ENCODE data around the gene COLQ. TPM values are rescaled to one million over a fixed set of nuclear protein-coding genes. Genes with fewer than 3 reads are reported as not detected.
"Not testable (repeated sequence)": the region's sequence is repeated elsewhere in the genome, so short reads cannot be mapped to it uniquely, and the experiment has no call there.

The COLQ gene
- total RNA-seq, 1 donor from 2014 or later = 10.0 TPM

DNA sequence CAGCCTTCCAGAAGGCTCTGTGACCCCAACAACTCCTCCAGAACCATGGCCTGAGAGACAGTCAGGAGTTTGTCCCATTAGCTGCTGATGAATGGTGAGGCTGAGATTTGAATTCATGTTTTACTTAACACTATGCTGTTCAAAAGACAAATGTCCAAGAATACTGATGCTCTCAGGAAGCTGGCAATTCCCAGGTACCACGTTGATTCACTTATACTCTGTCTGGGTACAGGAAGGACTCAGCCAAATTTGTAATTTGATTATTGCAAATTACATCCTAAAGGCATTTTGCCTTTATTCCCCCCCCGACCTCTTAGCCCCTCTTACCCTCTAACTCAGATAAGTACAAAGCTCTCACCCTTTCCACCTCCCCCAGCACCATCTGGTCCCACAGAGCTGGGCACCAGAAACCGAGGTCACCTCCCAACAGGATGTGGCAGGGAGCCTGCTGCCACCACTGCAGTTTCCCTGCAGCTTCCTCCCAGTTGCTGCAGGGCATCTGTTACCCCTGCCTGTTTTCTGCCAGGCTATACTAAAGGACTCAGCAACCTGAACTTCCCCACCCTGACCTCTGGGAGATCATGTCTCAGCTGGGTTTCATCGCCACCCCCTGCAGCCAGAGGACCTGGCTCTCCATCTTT is 60.5 kb downstream of the COLQ start:
- TF ChIP-seq, protein P1, sequence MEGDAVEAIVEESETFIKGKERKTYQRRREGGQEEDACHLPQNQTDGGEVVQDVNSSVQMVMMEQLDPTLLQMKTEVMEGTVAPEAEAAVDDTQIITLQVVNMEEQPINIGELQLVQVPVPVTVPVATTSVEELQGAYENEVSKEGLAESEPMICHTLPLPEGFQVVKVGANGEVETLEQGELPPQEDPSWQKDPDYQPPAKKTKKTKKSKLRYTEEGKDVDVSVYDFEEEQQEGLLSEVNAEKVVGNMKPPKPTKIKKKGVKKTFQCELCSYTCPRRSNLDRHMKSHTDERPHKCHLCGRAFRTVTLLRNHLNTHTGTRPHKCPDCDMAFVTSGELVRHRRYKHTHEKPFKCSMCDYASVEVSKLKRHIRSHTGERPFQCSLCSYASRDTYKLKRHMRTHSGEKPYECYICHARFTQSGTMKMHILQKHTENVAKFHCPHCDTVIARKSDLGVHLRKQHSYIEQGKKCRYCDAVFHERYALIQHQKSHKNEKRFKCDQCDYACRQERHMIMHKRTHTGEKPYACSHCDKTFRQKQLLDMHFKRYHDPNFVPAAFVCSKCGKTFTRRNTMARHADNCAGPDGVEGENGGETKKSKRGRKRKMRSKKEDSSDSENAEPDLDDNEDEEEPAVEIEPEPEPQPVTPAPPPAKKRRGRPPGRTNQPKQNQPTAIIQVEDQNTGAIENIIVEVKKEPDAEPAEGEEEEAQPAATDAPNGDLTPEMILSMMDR (IDR thresholded peaks at IDR 0.05; ENCODE audit: unreplicated experiment) = no peak
- H3K4me3 Mint-ChIP-seq = no peak overlapping the region
- no peaks in the 10 kb centered on the region for H3K4me1 Mint-ChIP-seq

DNA sequence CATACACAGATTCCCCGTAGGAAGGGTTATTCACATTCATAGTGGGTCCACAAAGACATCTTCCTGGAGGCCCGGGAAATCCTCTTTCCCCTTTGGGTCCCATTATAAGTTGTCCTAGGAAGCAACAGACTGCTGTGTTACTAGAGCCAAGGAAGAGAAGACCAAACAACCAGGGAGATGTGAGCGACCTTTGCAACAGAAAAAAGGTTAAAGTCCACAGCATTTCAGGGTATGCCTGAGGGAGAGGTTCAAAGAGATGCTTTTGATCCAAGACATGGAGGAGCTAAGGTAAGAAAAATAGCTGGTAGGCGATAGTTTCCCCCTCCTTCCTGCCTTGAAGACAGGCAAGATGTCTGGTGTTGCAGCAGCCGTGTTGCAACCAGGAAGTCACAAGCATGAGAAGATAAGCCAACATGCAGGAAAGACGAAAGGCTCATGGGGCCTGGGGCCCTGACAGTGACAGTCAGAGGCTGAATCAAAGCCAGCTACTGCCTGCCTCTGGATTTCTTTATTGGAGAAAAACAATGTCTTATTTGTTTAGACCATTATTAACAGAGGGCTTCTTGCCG is 63.2 kb downstream of the COLQ start:
- Mint-ChIP-seq H3K9me3 (peaks cover 4% of the 10 kb centered on the region), H3K27me3 (ENCODE audit: low read depth) (no peaks in the 10 kb centered on the region), H3K27ac (no peak overlapping the region)

More for the DNA sequence above, 60.5 kb downstream of the COLQ start:
- no peak overlapping the region for H3K27ac Mint-ChIP-seq
- DNase-seq (ENCODE audit: low spot score in 2 of 2, unreplicated experiment in 2 of 2) = no peak
- peaks cover 15% of the 10 kb centered on the region for H3K36me3 Mint-ChIP-seq
- H3K9me3 Mint-ChIP-seq = peaks cover 4% of the 10 kb centered on the region
- no peaks in the 10 kb centered on the region for H3K27me3 Mint-ChIP-seq (ENCODE audit: low read depth)

DNA sequence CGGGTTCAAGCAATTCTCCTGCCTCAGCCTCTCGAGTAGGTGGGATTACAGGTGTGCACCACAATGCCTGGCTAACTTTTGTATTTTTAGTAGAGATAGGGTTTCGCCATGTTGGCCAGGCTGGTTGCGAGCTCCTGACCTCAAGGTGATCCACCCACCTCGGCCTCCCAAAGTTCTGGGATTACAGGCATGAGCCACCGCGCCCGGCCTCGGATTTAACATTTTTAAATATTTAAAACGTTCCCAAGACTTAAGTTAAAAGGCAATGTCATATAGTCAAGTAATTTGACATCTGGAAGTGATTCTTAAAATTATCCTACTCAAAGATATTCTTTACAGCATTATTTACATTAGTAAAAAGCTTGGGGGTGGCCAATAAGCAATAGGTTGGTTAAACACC is 64.6 kb downstream of the COLQ start:
- H3K9me3 Mint-ChIP-seq; H3K4me1 Mint-ChIP-seq; H3K27ac Mint-ChIP-seq; DNase-seq (ENCODE audit: low spot score in 2 of 2, unreplicated experiment in 2 of 2); H3K4me3 Mint-ChIP-seq; H3K27me3 Mint-ChIP-seq (ENCODE audit: low read depth): not testable (repeated sequence)
- H3K36me3 Mint-ChIP-seq = peaks cover 14% of the 10 kb centered on the region

More for the DNA sequence above, 63.2 kb downstream of the COLQ start:
- DNase-seq (ENCODE audit: low spot score in 2 of 2, unreplicated experiment in 2 of 2) = no peak
- TF ChIP-seq, protein P1 (IDR thresholded peaks at IDR 0.05; ENCODE audit: unreplicated experiment) = no peak
- no peaks in the 10 kb centered on the region for H3K4me1 Mint-ChIP-seq
- no peak overlapping the region for H3K4me3 Mint-ChIP-seq
- H3K36me3 Mint-ChIP-seq = peaks cover 12% of the 10 kb centered on the region

DNA sequence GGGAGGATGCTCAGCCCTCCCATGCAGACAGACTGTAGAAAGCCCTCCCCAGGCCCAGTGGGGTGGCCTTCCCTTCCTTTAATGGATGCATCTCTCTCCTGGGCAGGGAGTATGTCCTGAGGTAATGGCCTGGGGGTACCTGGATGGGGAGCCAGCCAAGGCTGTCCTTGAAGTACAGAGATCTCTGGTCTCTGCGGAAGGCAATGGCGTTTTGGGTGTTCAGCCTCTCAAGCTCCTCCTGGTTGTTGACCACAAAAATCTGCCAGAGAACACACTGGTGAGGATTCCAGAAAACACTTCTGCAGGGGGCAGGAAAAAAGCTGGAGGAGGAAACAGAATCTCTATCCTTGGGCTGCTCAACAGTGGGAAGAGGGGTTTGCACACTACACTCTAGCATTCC is 65.2 kb downstream of the COLQ start:
- DNase-seq (ENCODE audit: low spot score in 2 of 2, unreplicated experiment in 2 of 2) = no peak
- Mint-ChIP-seq H3K27ac (no peak overlapping the region), H3K36me3 (peaks cover 14% of the 10 kb centered on the region), H3K9me3 (peaks cover 4% of the 10 kb centered on the region), H3K4me3 (no peak overlapping the region), H3K4me1 (no peaks in the 10 kb centered on the region), H3K27me3 (ENCODE audit: low read depth) (no peaks in the 10 kb centered on the region)
- TF ChIP-seq, protein P1 (IDR thresholded peaks at IDR 0.05; ENCODE audit: unreplicated experiment) = no peak

DNA sequence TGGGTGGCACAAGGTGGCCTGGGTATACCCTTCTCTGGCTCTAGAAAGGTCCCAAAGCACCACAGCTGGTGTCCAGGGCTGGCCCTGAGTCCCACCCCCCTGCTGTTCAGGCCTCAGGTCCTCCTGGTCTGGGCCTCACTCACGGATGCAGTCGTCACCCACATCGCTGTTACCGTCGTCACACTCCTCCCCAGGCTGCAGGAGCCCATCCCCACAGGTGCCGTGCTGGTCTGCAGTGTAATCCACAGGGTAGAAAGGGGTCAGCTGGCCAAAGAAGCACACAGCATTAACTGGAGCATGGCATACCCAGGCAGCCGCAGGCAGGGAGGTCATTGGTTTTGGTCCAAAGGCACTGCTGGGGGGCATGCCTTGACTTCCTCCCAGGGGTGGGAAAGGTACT is 65.8 kb downstream of the COLQ start:
- H3K27ac Mint-ChIP-seq = no peak overlapping the region
- peaks cover 18% of the 10 kb centered on the region for H3K36me3 Mint-ChIP-seq

DNA sequence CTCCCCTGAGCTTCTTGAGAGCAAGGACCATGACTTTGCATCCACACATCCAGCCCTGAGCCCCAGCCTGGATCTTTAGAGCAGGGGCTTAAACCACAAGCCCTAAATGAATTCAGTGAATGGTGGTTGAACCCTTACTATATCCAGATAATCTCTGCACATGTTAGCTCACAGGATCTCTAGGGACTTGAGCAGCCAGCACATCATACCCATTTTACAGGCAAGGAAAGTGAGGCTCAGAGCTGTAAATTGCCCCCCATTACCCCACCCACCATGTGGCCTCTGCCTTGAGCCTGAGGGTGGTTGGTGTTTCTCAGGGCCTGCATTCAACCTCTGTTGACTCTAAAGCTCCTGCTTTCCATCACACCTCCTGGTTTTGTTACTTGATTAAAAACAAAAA is 66.5 kb downstream of the COLQ start:
- no peaks in the 10 kb centered on the region for H3K27me3 Mint-ChIP-seq (ENCODE audit: low read depth)
- no peak overlapping the region for H3K4me3 Mint-ChIP-seq
- peaks cover 4% of the 10 kb centered on the region for H3K9me3 Mint-ChIP-seq
- no peak for DNase-seq (ENCODE audit: low spot score in 2 of 2, unreplicated experiment in 2 of 2)
- peaks cover 22% of the 10 kb centered on the region for H3K36me3 Mint-ChIP-seq
- no peaks in the 10 kb centered on the region for H3K4me1 Mint-ChIP-seq
- TF ChIP-seq, protein P1 (IDR thresholded peaks at IDR 0.05; ENCODE audit: unreplicated experiment) = no peak
- no peak overlapping the region for H3K27ac Mint-ChIP-seq

More for the DNA sequence above, 65.8 kb downstream of the COLQ start:
- Mint-ChIP-seq H3K4me1 (no peaks in the 10 kb centered on the region), H3K4me3 (no peak overlapping the region), H3K9me3 (peaks cover 4% of the 10 kb centered on the region), H3K27me3 (ENCODE audit: low read depth) (no peaks in the 10 kb centered on the region)
- TF ChIP-seq, protein P1 (IDR thresholded peaks at IDR 0.05; ENCODE audit: unreplicated experiment) = no peak
- DNase-seq (ENCODE audit: low spot score in 2 of 2, unreplicated experiment in 2 of 2) = no peak

Data from mesothelial cell of epicardium (in vitro differentiated cells).